Measurements from ENCODE around the gene DENND1B.

DNA sequence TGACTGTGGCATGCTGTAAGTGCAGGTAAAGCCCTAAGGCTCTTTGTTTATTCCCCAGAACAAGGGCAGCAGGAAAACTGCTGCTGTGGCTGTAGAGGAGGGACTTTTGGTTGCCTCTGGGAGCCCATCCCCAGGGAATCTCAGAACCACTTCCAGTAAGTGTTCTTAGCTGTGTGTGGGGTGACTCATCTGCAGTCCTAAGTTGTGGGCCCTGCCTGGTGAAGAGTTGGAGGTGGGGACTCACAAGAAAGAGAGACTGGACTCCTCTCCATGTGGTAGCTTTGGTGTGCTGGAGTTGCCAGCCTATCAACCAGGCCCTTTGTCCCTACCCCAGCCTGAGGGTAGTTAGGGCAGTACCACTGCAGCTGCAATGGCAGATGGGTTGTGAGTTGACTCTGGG is 24.0 kb upstream of the DENND1B start:
- TF ChIP-seq, protein P1, sequence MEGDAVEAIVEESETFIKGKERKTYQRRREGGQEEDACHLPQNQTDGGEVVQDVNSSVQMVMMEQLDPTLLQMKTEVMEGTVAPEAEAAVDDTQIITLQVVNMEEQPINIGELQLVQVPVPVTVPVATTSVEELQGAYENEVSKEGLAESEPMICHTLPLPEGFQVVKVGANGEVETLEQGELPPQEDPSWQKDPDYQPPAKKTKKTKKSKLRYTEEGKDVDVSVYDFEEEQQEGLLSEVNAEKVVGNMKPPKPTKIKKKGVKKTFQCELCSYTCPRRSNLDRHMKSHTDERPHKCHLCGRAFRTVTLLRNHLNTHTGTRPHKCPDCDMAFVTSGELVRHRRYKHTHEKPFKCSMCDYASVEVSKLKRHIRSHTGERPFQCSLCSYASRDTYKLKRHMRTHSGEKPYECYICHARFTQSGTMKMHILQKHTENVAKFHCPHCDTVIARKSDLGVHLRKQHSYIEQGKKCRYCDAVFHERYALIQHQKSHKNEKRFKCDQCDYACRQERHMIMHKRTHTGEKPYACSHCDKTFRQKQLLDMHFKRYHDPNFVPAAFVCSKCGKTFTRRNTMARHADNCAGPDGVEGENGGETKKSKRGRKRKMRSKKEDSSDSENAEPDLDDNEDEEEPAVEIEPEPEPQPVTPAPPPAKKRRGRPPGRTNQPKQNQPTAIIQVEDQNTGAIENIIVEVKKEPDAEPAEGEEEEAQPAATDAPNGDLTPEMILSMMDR (IDR thresholded peaks at IDR 0.05; ENCODE audit: poor library complexity, severe bottlenecking): no peak
- TF ChIP-seq SMC3 (conservative IDR thresholded peaks at IDR 0.05; ENCODE audit: poor library complexity): no peak
- TF ChIP-seq POLR2AphosphoS5 (IDR thresholded peaks at IDR 0.05): no peak

Measured in neural cell (in vitro differentiated cells).